HG02885 (cell line): Measurements from ENCODE around the gene TXNDC5.
A peak's percentile ranks its signal among the peaks of the same experiment; 100 is the strongest.

Experiments used
- ATAC-seq: cut with Tn5 transposase; IDR thresholded peaks from one replicate; pipeline ENCODE4 v1.9.1; 2021; ENCODE audit warnings: mild to moderate bottlenecking; ENCODE audit not compliant: unreplicated experiment, poor library complexity

Gene TXNDC5

DNA sequence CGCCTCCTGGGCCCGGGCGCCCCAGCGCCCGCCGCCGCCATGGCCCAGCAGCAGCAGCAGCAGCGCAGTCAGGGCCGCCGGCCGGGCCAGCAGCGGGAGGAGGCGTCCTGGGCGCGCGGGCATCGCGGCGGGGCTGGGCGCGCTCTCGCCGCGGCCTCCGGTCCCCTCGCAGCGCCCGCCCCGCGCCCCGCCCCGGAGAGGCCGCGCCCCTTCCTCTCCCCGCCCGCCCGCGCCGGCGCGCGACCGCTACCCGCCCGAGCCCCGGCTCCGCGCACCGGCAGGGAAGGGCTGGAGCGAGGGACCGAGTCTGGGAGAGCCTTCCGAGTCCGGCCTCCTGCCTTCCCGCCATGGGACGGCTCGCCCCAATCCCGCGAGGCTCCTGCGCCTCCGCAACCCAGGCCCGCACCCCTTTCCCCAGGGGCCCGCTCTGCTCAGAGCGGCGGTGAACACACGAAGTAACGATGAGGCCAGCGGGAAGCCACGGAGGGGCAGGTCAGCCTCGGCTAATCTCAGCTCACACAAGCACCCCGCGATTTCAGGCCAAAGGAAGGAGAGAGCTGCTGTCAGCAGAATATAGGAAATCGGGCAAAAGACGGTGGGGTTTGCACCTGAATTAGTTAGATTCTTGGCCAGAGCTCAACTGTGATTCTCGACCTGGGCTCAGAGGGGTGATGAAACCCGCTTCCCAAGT is at the start of gene TXNDC5:
Gene TXNDC5, minus strand, starts transcription at position 135 of the 691 bp plus-strand sequence. Its CDS starts 12 bp downstream, at position 123.
- ATAC-seq, result peak; percentile 76

- no peak for ATAC-seq
Observed at GRCh38 chr6:7960141-7960540, 49.6 kb upstream of the TXNDC5 start.

DNA sequence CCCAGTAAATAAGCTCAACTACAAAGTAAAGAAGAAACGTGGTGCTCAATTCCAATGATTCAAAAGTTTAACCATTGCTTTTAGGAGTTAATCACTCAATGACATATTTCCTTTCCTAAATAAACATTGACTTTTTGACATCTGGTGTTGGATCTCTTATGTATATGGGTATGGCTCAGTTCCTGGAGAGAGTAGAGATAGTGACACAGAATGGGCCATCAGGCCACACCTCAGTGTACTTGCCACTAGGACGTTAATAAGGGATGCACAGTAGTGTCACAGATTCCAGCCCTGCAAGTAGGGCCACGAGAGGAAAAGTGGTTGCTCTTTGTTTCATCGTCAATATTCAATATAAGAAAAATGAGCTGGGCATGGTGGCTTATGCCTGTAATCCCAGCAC is 48.9 kb upstream of the TXNDC5 start:
- no peak for ATAC-seq

- no peak for ATAC-seq
Observed at GRCh38 chr6:7958464-7958863, 47.9 kb upstream of the TXNDC5 start.

DNA sequence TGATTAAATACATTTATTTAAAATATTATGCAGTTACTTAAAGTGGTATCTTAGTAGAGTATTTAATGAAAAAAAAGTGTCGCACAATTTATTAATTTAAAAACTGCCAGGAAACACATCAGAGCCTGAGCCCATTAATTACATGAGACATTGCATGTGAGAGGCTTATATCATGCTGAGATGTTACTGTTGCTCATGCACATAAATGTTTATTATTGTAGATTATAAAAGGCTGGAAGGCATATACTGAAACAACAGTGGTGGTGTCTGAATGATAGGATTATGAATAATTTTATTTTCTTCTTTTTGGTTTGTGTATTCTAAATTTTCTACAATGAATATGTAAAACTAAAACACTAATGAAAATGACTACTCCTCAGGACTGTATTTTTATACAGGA is 45.7 kb upstream of the TXNDC5 start:
- ATAC-seq, result no peak

GRCh38 chr6:7954477-7955200 is 44.1 kb upstream of the TXNDC5 start:
- ATAC-seq, result no peak

GRCh38 chr6:7953753-7954152 is 43.2 kb upstream of the TXNDC5 start:
- no peak for ATAC-seq

DNA sequence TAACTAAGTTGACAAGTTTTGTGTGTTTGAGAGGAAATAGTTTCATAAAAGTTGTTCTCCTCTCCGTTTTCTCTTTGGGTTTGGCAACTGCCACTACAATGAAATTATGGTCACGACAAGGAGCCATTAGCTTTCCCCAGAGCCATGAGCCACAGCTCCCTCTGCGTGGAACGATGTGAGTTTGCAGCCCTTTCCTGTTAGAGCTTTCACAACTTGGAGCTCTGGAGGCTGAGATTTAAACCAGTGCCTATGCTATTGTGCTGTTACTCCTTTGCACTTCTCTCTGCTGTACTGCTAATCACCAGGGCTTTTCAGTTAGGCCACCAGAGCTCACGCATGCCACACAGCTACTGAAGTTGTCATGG is 29.3 kb upstream of the TXNDC5 start:
- peak; percentile 50 for ATAC-seq

DNA sequence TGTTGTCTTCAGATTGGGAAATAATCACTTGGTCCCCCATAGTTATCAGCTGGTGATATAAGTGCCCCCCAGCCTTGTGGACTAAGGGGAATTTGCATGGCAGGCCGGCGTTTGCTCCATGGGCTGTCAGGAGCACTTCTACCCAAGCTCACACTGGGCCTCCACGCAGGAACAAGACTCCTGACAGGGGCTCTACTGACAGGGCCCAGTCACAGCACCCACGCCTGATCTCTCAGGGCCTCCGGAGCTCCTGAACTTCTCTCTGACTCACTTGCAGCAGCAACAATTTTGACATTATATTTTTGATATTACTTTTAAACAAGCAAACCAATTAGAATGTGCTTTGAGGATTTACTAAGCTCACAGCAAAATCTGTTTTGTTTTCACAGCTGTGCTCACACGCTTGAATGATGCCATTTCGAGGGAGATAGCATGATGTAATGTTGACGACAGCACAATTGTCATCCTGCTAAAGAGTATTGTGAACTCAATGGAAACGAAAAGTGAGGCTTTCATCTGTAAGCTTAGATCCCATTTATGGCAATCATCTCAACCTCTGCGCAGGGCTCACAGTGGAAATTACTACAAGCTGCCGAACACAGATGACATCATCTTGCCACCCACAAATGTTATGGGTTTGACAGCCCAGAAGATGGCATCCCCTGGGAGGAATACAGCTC is 28.7 kb upstream of the TXNDC5 start:
- ATAC-seq, result peak; percentile 57

DNA sequence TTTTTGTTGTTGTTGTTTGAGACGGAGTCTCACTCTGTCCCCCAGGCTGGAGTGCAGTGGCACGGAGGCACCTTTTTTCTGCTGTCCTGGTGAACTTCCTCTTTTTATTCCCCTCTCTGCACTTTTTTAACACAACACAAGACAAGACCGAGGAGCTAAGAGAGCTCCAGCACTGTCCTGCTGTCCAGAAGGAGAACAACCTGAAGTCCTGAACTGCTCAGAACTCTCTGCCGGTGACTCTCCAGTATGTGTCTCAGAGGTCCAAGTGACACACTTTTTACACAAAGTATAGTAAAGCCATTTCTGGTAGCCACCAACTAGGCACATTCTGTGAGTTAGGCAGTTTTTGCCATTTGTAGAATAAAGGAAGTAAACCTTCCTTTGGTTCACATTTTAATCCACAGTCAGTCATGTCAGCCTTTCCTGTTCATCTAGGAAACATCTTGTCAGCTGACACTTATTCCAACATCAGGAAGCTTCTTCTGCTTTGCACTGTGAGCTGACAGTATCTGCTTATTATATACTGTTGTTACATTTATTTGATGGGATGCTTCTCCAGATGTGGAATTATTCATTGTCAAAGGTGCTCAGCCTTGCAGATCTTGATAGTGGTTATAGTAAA is 28.1 kb upstream of the TXNDC5 start:
- ATAC-seq, result no peak

- peak; percentile 99 for ATAC-seq
Observed at GRCh38 chr6:7933794-7934193, 23.2 kb upstream of the TXNDC5 start.

DNA sequence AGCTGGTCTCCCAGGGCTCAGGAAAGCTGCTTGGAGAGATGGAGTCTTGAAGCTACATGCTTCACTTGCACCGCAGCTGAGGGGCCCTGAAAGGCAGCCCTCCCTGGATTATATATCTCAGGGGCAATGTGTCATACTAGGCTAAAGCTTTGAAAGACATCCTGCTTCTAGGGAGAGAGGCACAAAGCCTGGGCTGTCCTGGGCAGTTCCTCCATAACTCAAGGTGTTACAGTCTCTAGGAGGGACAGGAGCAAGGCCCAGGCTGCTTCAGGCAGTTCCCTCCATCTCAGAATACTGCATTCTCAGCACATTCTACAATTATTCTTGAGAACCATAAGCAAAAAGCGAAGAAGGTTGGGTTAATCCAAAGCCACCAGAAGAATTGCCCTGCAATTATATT is 22.0 kb upstream of the TXNDC5 start:
- ATAC-seq, result no peak

- no peak for ATAC-seq
Observed at GRCh38 chr6:7924867-7925266, 14.3 kb upstream of the TXNDC5 start.

- ATAC-seq, result no peak
Observed at GRCh38 chr6:7922596-7922995, 12.0 kb upstream of the TXNDC5 start.

DNA sequence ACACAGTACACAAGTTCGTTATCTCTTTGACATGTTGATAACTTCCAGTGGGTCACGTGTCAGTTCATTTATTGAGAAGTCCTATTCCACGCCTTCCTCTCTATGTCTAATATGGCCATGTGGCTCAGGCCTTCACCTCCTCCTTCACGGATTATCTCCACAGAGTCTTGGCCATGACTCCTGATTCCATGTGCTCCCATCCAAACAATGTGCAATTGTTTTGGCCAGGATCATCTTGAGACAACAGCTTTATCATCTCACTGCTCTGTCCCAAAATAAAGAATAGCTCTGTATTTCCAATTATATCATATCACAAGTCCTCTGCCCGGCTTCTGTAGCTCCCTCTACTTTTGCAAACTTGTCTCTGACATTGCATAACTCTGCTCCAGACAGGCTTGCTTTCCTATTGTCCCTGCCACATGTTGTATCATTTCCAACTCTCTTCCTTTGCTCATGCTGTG is 11.1 kb upstream of the TXNDC5 start:
- ATAC-seq, result no peak

DNA sequence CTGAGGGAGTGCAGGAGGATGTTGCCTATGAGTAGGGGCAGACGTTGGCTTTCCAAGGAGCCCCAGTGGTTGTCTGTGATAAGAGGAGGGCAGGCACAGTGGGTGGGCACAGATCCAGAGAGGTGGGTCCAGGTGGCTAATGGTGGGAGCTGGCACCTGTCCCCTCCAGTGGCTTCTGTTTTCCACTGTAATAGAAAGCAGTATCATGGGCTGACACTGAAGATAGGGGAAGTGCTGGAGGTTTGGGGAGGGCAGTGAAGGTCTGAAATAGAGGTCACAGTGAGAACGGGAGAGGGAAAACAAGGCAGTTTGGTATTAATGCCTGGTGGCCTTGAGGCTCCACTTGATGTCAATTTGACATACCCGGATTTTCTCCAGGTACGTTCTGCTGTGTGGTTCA is 10.5 kb upstream of the TXNDC5 start:
- ATAC-seq, result no peak

DNA sequence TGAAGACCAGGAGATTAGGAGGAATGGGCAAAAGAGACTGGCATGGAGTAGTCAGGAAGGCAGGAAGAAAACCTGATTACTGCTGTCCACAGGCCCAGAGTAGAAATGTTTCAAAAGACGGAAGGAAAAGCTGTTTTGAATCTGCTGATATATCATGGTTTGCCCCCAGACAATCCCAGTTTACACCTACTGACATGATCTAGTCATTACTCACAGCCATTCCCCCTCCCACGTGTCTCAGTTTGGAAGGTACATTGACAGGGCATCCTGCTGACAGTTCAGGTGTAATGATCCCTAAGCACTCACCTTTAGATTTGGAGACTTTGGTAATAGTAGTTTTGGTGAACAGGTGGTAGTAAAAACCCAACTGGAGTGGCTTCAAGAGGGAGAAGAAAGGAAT is 9.8 kb upstream of the TXNDC5 start:
- no peak for ATAC-seq

GRCh38 chr6:7919871-7920270 is 9.3 kb upstream of the TXNDC5 start:
- no peak for ATAC-seq

GRCh38 chr6:7918403-7918802 is 7.8 kb upstream of the TXNDC5 start:
- ATAC-seq, result no peak

GRCh38 chr6:7917729-7918128 is 7.1 kb upstream of the TXNDC5 start:
- no peak for ATAC-seq

DNA sequence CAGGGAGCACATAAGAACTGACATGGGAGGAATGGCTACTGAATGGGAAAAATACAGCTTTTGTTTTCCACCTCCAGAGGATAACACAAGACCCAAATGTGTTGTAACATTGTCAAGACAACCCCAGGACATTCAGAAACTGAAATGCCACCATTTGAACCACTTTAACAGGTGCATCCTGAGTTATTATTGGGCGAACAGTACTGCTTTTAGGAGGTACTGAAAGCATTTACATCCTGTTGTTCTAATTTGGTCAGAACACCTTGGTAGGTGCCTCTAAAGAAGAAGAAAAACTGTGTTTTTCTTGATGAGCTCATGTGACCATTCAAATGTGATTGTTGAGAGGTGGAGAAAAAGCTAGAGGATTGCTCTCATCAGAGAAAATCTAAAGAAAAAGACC is 6.4 kb upstream of the TXNDC5 start:
- ATAC-seq, result peak; percentile 83
